Mesendoderm (in vitro differentiated cells): ENCODE data around the gene RARA.

Source experiments
- DNase-seq: peaks from one replicate; pipeline ENCODE4 v3.0.0; 2013
- H2AK5ac ChIP-seq: 2 replicates; pipeline ENCODE4 v1.6.1; 2013; ENCODE audit warnings: low read length, inconsistent platforms
- H2BK120ac ChIP-seq: 2 replicates; pipeline ENCODE4 v1.6.1; 2013; ENCODE audit warnings: low read depth, mild to moderate bottlenecking, low read length, moderate library complexity, mixed read lengths
- H2BK15ac ChIP-seq: replicated peaks from 2 replicates; pipeline ENCODE4 v1.6.1; 2013; ENCODE audit warnings: low read depth, mild to moderate bottlenecking, moderate library complexity
- H2BK5ac ChIP-seq: 2 replicates; pipeline ENCODE4 v1.6.1; 2013; ENCODE audit warnings: low read length, inconsistent platforms
- H3K18ac ChIP-seq: 2 replicates; pipeline ENCODE4 v1.6.1; 2013; ENCODE audit warnings: mild to moderate bottlenecking, low read length, mixed read lengths
- H3K23ac ChIP-seq: one replicate; pipeline ENCODE4 v1.6.1; 2013; ENCODE audit warnings: low read length
- H3K27ac ChIP-seq: 2 replicates; pipeline ENCODE4 v1.5.1; 2013; ENCODE audit warnings: low read depth, mild to moderate bottlenecking, inconsistent platforms, low read length, moderate library complexity
- H3K27me3 ChIP-seq: 2 replicates; pipeline ENCODE4 v1.6.1; 2013; ENCODE audit warnings: low read length, control low read depth, mild to moderate bottlenecking, inconsistent platforms; ENCODE audit not compliant: insufficient read depth, poor library complexity
- H3K36me3 ChIP-seq: 2 replicates; pipeline ENCODE4 v1.6.1; 2013; ENCODE audit warnings: low read length, inconsistent platforms; ENCODE audit not compliant: control insufficient read depth, insufficient read depth
- H3K4ac ChIP-seq: one replicate; pipeline ENCODE4 v1.6.1; 2013; ENCODE audit warnings: low read depth, mild to moderate bottlenecking, low read length, moderate library complexity
- H3K4me1 ChIP-seq: 2 replicates; pipeline ENCODE4 v1.6.1; 2013; ENCODE audit warnings: low read depth, low read length, inconsistent platforms; ENCODE audit not compliant: control insufficient read depth
- H3K4me2 ChIP-seq: 2 replicates; pipeline ENCODE4 v1.6.1; 2013; ENCODE audit warnings: low read length
- H3K4me3 ChIP-seq: 2 replicates; pipeline ENCODE4 v1.5.1; 2013; ENCODE audit warnings: mild to moderate bottlenecking, low read length
- H3K56ac ChIP-seq: one replicate; pipeline ENCODE4 v1.6.1; 2013; ENCODE audit warnings: low read length
- H3K79me1 ChIP-seq: 2 replicates; pipeline ENCODE4 v1.6.1; 2013; ENCODE audit warnings: low read length, inconsistent platforms
- H3K79me2 ChIP-seq: 2 replicates; pipeline ENCODE4 v1.6.1; 2013; ENCODE audit warnings: mild to moderate bottlenecking, low read length; ENCODE audit not compliant: control insufficient read depth, insufficient read depth
- H3K9ac ChIP-seq: 2 replicates; pipeline ENCODE4 v1.6.1; 2013; ENCODE audit warnings: low read length, inconsistent platforms
- H4K5ac ChIP-seq: one replicate; pipeline ENCODE4 v1.6.1; 2013; ENCODE audit warnings: low read length
- H4K8ac ChIP-seq: one replicate; pipeline ENCODE4 v1.6.1; 2013; ENCODE audit warnings: low read depth, mild to moderate bottlenecking, control low read depth, low read length, moderate library complexity
- WGBS: extraction: QIAGEN DNeasy Blood & Tissue Kit; methylation state at CpG from one replicate; pipeline ENCODE4 v1.1.7; 2013; ENCODE audit warnings: low lambda C conversion rate, missing lambda C conversion rate; ENCODE audit not compliant: insufficient coverage; ENCODE audit errors: extremely low coverage; 5-methylcytosine and 5-hydroxymethylcytosine counted together

RARA gene

DNA sequence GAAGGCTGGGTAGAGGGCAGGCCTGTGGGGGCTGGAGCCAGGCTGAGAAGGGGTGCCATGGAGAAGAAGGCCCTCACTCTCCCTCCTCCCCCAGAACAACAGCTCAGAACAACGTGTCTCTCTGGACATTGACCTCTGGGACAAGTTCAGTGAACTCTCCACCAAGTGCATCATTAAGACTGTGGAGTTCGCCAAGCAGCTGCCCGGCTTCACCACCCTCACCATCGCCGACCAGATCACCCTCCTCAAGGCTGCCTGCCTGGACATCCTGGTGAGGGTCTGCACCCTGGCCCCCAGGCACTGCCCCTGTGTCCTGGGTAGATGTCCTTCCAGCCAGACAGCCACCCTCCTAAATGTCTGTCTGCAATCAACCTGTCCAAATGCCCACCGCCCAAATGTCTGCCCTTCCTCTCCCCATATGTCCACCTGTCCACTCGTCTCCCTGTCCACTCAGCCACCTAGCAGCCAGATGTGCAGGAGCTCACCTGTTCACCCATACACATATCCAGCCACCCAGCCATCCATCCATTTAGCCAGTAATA, 43.3 kb downstream of the RARA start:
- peaks cover 4% of the 10 kb centered on the region for H3K36me3 ChIP-seq
- no peak overlapping the region for H3K4me3 ChIP-seq
- no peak overlapping the region for H3K56ac ChIP-seq
- H4K8ac ChIP-seq, result no peak overlapping the region
- H3K4me2 ChIP-seq, result no peak overlapping the region
- no peak overlapping the region for H2BK15ac ChIP-seq
- peaks cover 19% of the 10 kb centered on the region for H3K79me2 ChIP-seq
- H3K27me3 ChIP-seq, result no peaks in the 10 kb centered on the region
- no peak overlapping the region for H2BK5ac ChIP-seq
- no peak overlapping the region for H4K5ac ChIP-seq
- H3K27ac ChIP-seq, result no peak overlapping the region
- no CpG with 5 or more reads among the region's 7 CpGs for WGBS
- no peak for DNase-seq
- H3K79me1 ChIP-seq, result peaks cover 22% of the 10 kb centered on the region
- H2BK120ac ChIP-seq, result no peak overlapping the region
- no peak overlapping the region for H3K4ac ChIP-seq
- no peak overlapping the region for H3K9ac ChIP-seq
- H3K23ac ChIP-seq, result no peak overlapping the region
- H3K4me1 ChIP-seq, result peaks cover 21% of the 10 kb centered on the region
- H2AK5ac ChIP-seq, result no peak overlapping the region
- H3K18ac ChIP-seq, result no peak overlapping the region

DNA sequence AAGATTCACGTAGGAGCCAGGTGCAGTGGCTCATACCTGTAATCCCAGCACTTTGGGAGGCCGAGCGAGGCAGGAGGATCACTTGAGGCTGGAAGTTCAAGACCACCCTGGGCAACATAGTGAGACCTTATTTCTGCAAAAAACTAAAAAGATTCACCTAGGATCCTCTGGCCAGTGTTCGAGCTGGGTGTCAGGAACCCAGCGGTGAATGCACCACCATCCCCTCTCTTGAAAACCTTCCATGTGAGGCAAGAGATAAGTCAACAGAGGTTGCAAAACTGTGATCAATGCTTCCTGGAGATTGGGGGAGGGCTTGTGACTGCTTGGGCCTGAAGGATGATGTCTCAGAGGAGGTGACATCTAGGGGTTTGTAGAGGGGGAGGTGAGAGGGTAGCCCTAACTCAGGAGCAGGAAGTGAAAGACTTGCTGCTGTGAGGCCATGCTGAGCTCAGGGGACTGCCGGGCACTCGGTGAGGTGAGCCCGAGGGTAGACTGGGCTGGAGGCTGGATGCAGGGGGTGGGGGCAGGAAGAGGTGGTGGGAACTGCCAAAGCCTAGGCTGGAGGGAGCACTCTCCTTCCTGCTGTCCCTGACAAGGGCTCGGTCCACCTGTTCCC, 43.9 kb downstream of the RARA start:
- H3K27ac ChIP-seq, result no peak overlapping the region
- H3K36me3 ChIP-seq, result peaks cover 4% of the 10 kb centered on the region
- DNase-seq, result peak; percentile 60
- H2BK5ac ChIP-seq, result no peak overlapping the region
- no peaks in the 10 kb centered on the region for H3K27me3 ChIP-seq
- H3K79me2 ChIP-seq, result peaks cover 18% of the 10 kb centered on the region
- H2AK5ac ChIP-seq, result no peak overlapping the region
- no peak overlapping the region for H2BK15ac ChIP-seq
- peaks cover 17% of the 10 kb centered on the region for H3K4me1 ChIP-seq
- no peak overlapping the region for H3K4ac ChIP-seq
- no peak overlapping the region for H3K23ac ChIP-seq
- H3K79me1 ChIP-seq, result peaks cover 21% of the 10 kb centered on the region
- H3K9ac ChIP-seq, result no peak overlapping the region
- no peak overlapping the region for H3K4me2 ChIP-seq
- H3K56ac ChIP-seq, result no peak overlapping the region
- H2BK120ac ChIP-seq, result no peak overlapping the region
- H3K18ac ChIP-seq, result no peak overlapping the region
- H4K5ac ChIP-seq, result no peak overlapping the region
- H4K8ac ChIP-seq, result no peak overlapping the region
- no peak overlapping the region for H3K4me3 ChIP-seq
- WGBS, result no CpG with 5 or more reads among the region's 9 CpGs

DNA sequence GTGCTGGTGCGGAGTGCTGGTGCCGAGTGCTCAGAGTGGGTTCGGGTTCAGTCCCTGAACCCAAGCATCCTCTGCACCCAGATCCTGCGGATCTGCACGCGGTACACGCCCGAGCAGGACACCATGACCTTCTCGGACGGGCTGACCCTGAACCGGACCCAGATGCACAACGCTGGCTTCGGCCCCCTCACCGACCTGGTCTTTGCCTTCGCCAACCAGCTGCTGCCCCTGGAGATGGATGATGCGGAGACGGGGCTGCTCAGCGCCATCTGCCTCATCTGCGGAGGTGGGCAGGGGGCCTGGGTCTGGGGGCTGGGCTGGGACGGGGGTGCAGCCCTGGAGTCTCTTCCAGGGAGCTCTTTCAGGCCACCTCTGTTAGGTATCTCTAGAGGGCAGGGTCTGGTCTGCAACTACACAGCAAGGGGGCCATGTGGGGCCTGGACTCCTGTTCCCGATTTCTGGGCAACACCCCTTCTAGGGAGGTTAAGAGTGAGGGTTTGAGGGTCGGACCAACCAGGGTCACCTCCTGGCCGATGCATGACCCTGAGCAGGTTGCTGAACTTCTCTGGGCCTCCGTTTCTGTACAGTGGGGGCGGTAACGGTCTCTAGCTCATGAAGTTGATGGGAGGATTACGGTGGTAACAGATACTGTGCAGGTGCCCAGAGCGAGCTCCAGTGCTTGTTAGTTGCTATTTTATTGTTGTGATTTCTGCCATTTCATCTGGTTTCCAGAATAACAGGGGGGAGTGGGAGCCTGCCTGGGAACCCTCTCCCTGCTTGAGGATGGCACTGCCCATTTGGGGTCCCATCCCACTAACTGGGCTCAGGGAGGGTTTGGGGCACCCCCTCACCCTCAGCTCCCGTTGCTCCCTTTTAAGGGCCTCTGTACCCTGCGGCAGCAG, 45.5 kb downstream of the RARA start:
- no peak overlapping the region for H2BK120ac ChIP-seq
- DNase-seq, result no peak
- no peak overlapping the region for H3K18ac ChIP-seq
- H3K9ac ChIP-seq, result peak overlapping the region; percentile 16
- H3K4me3 ChIP-seq, result no peak overlapping the region
- H2BK5ac ChIP-seq, result no peak overlapping the region
- H3K4me2 ChIP-seq, result no peak overlapping the region
- H3K79me1 ChIP-seq, result peaks cover 13% of the 10 kb centered on the region
- WGBS, result no CpG with 5 or more reads among the region's 30 CpGs
- no peak overlapping the region for H2BK15ac ChIP-seq
- no peak overlapping the region for H3K27ac ChIP-seq
- H4K8ac ChIP-seq, result no peak overlapping the region
- no peak overlapping the region for H3K4ac ChIP-seq
- peaks cover 12% of the 10 kb centered on the region for H3K4me1 ChIP-seq
- peak overlapping the region; percentile 56 for H3K56ac ChIP-seq
- H3K27me3 ChIP-seq, result no peaks in the 10 kb centered on the region
- no peak overlapping the region for H3K23ac ChIP-seq
- no peak overlapping the region for H2AK5ac ChIP-seq
- H3K79me2 ChIP-seq, result peaks cover 7% of the 10 kb centered on the region
- H3K36me3 ChIP-seq, result peaks cover 4% of the 10 kb centered on the region
- no peak overlapping the region for H4K5ac ChIP-seq

DNA sequence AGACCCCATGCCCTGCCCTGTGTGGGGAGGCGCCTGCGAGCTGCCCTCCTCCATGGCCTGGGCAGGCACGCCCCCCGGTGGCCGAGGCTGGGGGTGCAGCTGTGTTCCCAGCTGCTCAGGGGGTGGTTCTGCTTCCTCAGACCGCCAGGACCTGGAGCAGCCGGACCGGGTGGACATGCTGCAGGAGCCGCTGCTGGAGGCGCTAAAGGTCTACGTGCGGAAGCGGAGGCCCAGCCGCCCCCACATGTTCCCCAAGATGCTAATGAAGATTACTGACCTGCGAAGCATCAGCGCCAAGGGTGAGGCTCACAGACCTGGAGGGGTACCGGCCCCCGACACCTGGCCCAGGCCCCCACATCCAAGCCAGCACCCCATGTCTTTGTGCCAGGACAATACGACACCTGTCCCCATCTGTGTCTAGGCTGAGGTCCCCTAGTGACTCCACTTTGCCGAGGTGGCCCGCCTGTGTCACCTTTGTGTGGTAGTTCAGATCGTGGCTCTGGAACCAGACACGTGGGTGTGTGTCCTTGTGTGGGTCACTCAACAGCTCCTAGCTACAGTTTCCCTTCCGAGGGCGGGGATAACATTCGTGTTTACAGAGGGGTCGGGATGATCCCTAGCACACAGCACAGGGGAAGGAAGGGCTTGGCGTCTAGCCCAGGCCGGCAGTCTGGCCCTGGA, 46.3 kb downstream of the RARA start:
- WGBS, result no CpG with 5 or more reads among the region's 29 CpGs
- H4K8ac ChIP-seq, result no peak overlapping the region
- H3K36me3 ChIP-seq, result peaks cover 4% of the 10 kb centered on the region
- H2BK5ac ChIP-seq, result no peak overlapping the region
- H4K5ac ChIP-seq, result no peak overlapping the region
- H3K27ac ChIP-seq, result no peak overlapping the region
- H3K79me2 ChIP-seq, result peaks cover 4% of the 10 kb centered on the region
- no peak overlapping the region for H3K4me3 ChIP-seq
- H3K4me2 ChIP-seq, result no peak overlapping the region
- no peak overlapping the region for H3K18ac ChIP-seq
- peaks cover 8% of the 10 kb centered on the region for H3K79me1 ChIP-seq
- no peak overlapping the region for H3K9ac ChIP-seq
- no peak overlapping the region for H3K23ac ChIP-seq
- peak; percentile 79 for DNase-seq
- no peak overlapping the region for H3K4ac ChIP-seq
- H3K56ac ChIP-seq, result no peak overlapping the region
- H2BK15ac ChIP-seq, result no peak overlapping the region
- no peak overlapping the region for H2BK120ac ChIP-seq
- no peak overlapping the region for H2AK5ac ChIP-seq
- no peaks in the 10 kb centered on the region for H3K27me3 ChIP-seq
- H3K4me1 ChIP-seq, result peaks cover 11% of the 10 kb centered on the region

DNA sequence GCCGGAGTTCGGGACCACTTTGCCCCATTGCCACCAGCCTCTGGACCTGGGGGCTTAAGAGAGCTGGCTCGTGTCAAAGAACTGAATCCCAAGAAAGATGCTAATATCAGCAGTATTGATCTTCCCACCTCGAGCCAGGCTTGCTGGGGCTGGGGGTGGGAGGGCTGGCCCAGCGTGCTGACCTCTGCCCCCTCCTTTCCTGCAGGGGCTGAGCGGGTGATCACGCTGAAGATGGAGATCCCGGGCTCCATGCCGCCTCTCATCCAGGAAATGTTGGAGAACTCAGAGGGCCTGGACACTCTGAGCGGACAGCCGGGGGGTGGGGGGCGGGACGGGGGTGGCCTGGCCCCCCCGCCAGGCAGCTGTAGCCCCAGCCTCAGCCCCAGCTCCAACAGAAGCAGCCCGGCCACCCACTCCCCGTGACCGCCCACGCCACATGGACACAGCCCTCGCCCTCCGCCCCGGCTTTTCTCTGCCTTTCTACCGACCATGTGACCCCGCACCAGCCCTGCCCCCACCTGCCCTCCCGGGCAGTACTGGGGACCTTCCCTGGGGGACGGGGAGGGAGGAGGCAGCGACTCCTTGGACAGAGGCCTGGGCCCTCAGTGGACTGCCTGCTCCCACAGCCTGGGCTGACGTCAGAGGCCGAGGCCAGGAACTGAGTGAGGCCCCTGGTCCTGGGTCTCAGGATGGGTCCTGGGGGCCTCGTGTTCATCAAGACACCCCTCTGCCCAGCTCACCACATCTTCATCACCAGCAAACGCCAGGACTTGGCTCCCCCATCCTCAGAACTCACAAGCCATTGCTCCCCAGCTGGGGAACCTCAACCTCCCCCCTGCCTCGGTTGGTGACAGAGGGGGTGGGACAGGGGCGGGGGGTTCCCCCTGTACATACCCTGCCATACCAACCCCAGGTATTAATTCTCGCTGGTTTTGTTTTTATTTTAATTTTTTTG, 47.1 kb downstream of the RARA start:
- no peak overlapping the region for H2BK120ac ChIP-seq
- H3K27me3 ChIP-seq, result no peaks in the 10 kb centered on the region
- WGBS, result no CpG with 5 or more reads among the region's 33 CpGs
- H3K4ac ChIP-seq, result no peak overlapping the region
- H3K56ac ChIP-seq, result no peak overlapping the region
- no peak overlapping the region for H3K4me3 ChIP-seq
- H3K18ac ChIP-seq, result no peak overlapping the region
- H2AK5ac ChIP-seq, result no peak overlapping the region
- H3K23ac ChIP-seq, result no peak overlapping the region
- peaks cover 5% of the 10 kb centered on the region for H3K4me1 ChIP-seq
- H3K79me1 ChIP-seq, result peaks cover 5% of the 10 kb centered on the region
- no peak for DNase-seq
- H3K79me2 ChIP-seq, result no peaks in the 10 kb centered on the region
- H3K27ac ChIP-seq, result no peak overlapping the region
- H3K9ac ChIP-seq, result no peak overlapping the region
- H2BK5ac ChIP-seq, result no peak overlapping the region
- no peak overlapping the region for H2BK15ac ChIP-seq
- no peak overlapping the region for H4K5ac ChIP-seq
- no peak overlapping the region for H3K4me2 ChIP-seq
- peaks cover 4% of the 10 kb centered on the region for H3K36me3 ChIP-seq
- H4K8ac ChIP-seq, result no peak overlapping the region
